SK-N-SH treated with all-trans-retinoic acid at 6 μM for 48 hours (cell line): ENCODE measurements around the gene ANXA11.
A peak's percentile ranks its signal among the peaks of the same experiment; 100 is the strongest.
"Not testable (repeated sequence)": the region's sequence is repeated elsewhere in the genome, so short reads cannot be mapped to it uniquely, and the experiment has no call there.

Source experiments
- ATAC-seq: fragments of 200-7000 bp; cut with Tn5 transposase; 3 replicates; pipeline ENCODE4 v1.9.1; 2020; ENCODE audit warnings: mild to moderate bottlenecking, moderate library complexity
- ARNTL ChIP-seq: fragments of 450-650 bp; formaldehyde crosslinking; IDR thresholded peaks from 2 replicates; pipeline ENCODE4 v1.5.0; 2020; ENCODE audit warnings: low read depth, mild to moderate bottlenecking, moderate library complexity, borderline replicate concordance
- BACH2 ChIP-seq: fragments of 250-450 bp; sonication (Bioruptor Pico); IDR thresholded peaks from 2 replicates; pipeline ENCODE4 v1.9.0; 2021; ENCODE audit warnings: mild to moderate bottlenecking, borderline replicate concordance
- CREB5 ChIP-seq: fragments of 250-450 bp; sonication (Bioruptor Pico); IDR thresholded peaks from 2 replicates; pipeline ENCODE4 v1.5.1; 2020; ENCODE audit warnings: low read depth, mild to moderate bottlenecking, moderate library complexity
- CSDC2 ChIP-seq: fragments of 250-450 bp; sonication (Bioruptor Pico); IDR thresholded peaks from 2 replicates; pipeline ENCODE4 v1.5.0; 2020; ENCODE audit warnings: mild to moderate bottlenecking, moderate library complexity
- ESRRG ChIP-seq: fragments of 250-450 bp; sonication (Bioruptor Pico); IDR thresholded peaks from 2 replicates; pipeline ENCODE4 v1.6.1; 2021; ENCODE audit warnings: mild to moderate bottlenecking
- GLIS3 ChIP-seq: fragments of 250-450 bp; sonication (Bioruptor Pico); IDR thresholded peaks from 2 replicates; pipeline ENCODE4 v1.5.0; 2020; ENCODE audit warnings: mild to moderate bottlenecking, moderate library complexity
- ISL1 ChIP-seq: fragments of 250-450 bp; sonication (Bioruptor Pico); IDR thresholded peaks from 2 replicates; pipeline ENCODE4 v2.1.2; 2022; ENCODE audit warnings: mild to moderate bottlenecking, moderate library complexity
- OSR1 ChIP-seq: fragments of 250-450 bp; sonication (Bioruptor Pico); IDR thresholded peaks from 2 replicates; pipeline ENCODE4 v1.8.0; 2022; ENCODE audit warnings: moderate library complexity, mild to moderate bottlenecking, inconsistent platforms
- PATZ1 ChIP-seq: fragments of 250-450 bp; sonication (Bioruptor Pico); IDR thresholded peaks from 2 replicates; pipeline ENCODE4 v1.8.0; 2020; ENCODE audit warnings: mild to moderate bottlenecking, moderate library complexity, borderline replicate concordance
- POU6F1 ChIP-seq: fragments of 250-450 bp; sonication (Bioruptor Pico); IDR thresholded peaks from 2 replicates; pipeline ENCODE4 v1.8.0; 2021; ENCODE audit warnings: low read depth, mild to moderate bottlenecking, moderate library complexity, borderline replicate concordance
- PPARA ChIP-seq: fragments of 250-450 bp; sonication (Bioruptor Pico); IDR thresholded peaks from 2 replicates; pipeline ENCODE4 v1.5.0; 2020; ENCODE audit warnings: mild to moderate bottlenecking, borderline replicate concordance
- RARB ChIP-seq: fragments of 250-450 bp; sonication (Bioruptor Pico); IDR thresholded peaks from 2 replicates; pipeline ENCODE4 v1.8.0; 2021; ENCODE audit warnings: mild to moderate bottlenecking, moderate library complexity
- SNAI2 ChIP-seq: fragments of 250-450 bp; sonication (Bioruptor Pico); IDR thresholded peaks from 2 replicates; pipeline ENCODE4 v1.5.0; 2020; ENCODE audit warnings: mild to moderate bottlenecking, moderate library complexity
- TCF4 ChIP-seq: fragments of 250-450 bp; sonication (Bioruptor Pico); IDR thresholded peaks from 2 replicates; pipeline ENCODE4 v1.8.0; 2021; ENCODE audit warnings: mild to moderate bottlenecking, moderate library complexity, borderline replicate concordance
- TOX ChIP-seq: fragments of 250-450 bp; sonication (Bioruptor Pico); IDR thresholded peaks from 2 replicates; pipeline ENCODE4 v1.8.0; 2021; ENCODE audit warnings: mild to moderate bottlenecking, moderate library complexity, borderline replicate concordance
- ZFP3 ChIP-seq: fragments of 250-450 bp; sonication (Bioruptor Pico); IDR thresholded peaks from 2 replicates; pipeline ENCODE4 v1.5.0; 2020; ENCODE audit warnings: mild to moderate bottlenecking, moderate library complexity
- ZFP30 ChIP-seq: fragments of 450-650 bp; formaldehyde crosslinking; IDR thresholded peaks from 2 replicates; pipeline ENCODE4 v1.5.0; 2022; ENCODE audit warnings: mild to moderate bottlenecking, moderate library complexity
- ZNF565 ChIP-seq: fragments of 450-650 bp; formaldehyde crosslinking; conservative IDR thresholded peaks from 2 replicates; pipeline ENCODE4 v1.5.0; 2020; ENCODE audit warnings: low read depth, mild to moderate bottlenecking, moderate library complexity
- ZNF70 ChIP-seq: fragments of 450-650 bp; formaldehyde crosslinking; IDR thresholded peaks from 2 replicates; pipeline ENCODE4 v1.5.0; 2020; ENCODE audit warnings: mild to moderate bottlenecking, moderate library complexity
- TF ChIP-seq, protein P1 (sequence below): fragments of 250-450 bp; sonication (Bioruptor Pico); IDR thresholded peaks from 2 replicates; pipeline ENCODE4 v1.5.1; 2021; ENCODE audit warnings: mild to moderate bottlenecking, moderate library complexity

The ANXA11 gene

GRCh38 chr10:80205477-80206276, at the start of gene ANXA11:
Gene ANXA11, minus strand, starts transcription at chr10:80205537. Its CDS starts 32,676 bp downstream, at chr10:80172861.
- ATAC-seq: peak; percentile 88

DNA sequence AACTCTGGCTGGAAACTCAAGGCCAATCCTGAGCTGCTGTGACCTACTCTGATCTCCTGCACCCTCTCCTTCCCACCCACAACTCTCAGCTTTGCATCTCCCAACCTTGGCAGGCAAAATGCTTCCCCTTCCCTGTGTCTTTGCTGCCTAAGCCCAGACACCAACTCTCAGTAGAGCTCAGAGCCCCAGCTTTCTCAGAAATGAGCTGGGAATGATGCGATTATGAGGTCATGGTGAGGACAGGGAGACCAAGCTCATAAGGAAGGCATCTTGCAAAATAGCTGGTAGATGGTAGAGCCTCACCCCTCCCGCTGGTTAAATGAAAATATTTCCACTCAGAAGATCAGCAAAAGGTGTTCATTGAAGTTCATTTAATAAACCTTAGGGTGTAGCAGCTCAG, 49.4 kb upstream of the ANXA11 start:
- not testable (repeated sequence) for ATAC-seq

More at GRCh38 chr10:80205477-80206276, at the start of gene ANXA11:
- no peak for TF ChIP-seq ISL1
- TF ChIP-seq ZFP3 (CRISPR knock-in tag): 0 out of 2 replicates have a peak, but pooled peaks have one; percentile 42
- no peak for TF ChIP-seq SNAI2 (CRISPR knock-in tag)
- no peak for TF ChIP-seq TOX (CRISPR knock-in tag)
- no peak for TF ChIP-seq ZNF70 (CRISPR knock-in tag)
- no peak for TF ChIP-seq ZFP30 (CRISPR knock-in tag)
- no peak for TF ChIP-seq ZNF565 (CRISPR knock-in tag)

DNA sequence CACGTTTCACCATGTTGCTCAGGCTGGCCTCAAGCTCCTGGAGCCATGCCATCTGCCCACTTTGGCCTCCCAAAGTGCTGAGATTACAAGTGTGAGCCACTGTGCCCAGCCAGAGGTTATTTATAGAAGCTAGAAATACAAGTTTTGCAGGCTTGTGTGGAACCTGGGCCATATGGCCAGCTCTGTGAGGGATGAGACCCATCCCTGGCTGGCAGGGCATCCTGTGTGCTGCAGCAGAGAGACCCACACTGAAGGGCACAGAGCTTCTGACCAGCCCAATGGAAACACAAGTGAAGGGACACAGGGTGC, 48.6 kb upstream of the ANXA11 start:
- ATAC-seq: not testable (repeated sequence)

GRCh38 chr10:80253266-80253962, 48.1 kb upstream of the ANXA11 start:
- ATAC-seq: no peak
- TF ChIP-seq PATZ1 (CRISPR knock-in tag) (no peak), ZNF70 (CRISPR knock-in tag) (no peak), SNAI2 (CRISPR knock-in tag) (no peak), ISL1 (no peak), TOX (CRISPR knock-in tag) (no peak), ZNF565 (CRISPR knock-in tag) (no peak), CSDC2 (CRISPR knock-in tag) (no peak), POU6F1 (CRISPR knock-in tag) (no peak), ESRRG (CRISPR knock-in tag) (no peak), BACH2 (CRISPR knock-in tag) (no peak), ZFP3 (CRISPR knock-in tag) (no peak), PPARA (CRISPR knock-in tag) (no peak), CREB5 (CRISPR knock-in tag) (no peak), ARNTL (CRISPR knock-in tag) (no peak), ZFP30 (CRISPR knock-in tag) (no peak), TCF4 (CRISPR knock-in tag) (no peak), RARB (CRISPR knock-in tag) (no peak), GLIS3 (CRISPR knock-in tag) (no peak), OSR1 (CRISPR knock-in tag) (no peak)
- TF ChIP-seq, protein P1, sequence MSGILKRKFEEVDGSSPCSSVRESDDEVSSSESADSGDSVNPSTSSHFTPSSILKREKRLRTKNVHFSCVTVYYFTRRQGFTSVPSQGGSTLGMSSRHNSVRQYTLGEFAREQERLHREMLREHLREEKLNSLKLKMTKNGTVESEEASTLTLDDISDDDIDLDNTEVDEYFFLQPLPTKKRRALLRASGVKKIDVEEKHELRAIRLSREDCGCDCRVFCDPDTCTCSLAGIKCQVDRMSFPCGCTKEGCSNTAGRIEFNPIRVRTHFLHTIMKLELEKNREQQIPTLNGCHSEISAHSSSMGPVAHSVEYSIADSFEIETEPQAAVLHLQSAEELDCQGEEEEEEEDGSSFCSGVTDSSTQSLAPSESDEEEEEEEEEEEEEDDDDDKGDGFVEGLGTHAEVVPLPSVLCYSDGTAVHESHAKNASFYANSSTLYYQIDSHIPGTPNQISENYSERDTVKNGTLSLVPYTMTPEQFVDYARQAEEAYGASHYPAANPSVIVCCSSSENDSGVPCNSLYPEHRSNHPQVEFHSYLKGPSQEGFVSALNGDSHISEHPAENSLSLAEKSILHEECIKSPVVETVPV (CRISPR knock-in tag): no peak
